Hematopoietic multipotent progenitor cell treated with erythropoietin and hydrocortisone succinate and interleukin-3 and kit ligand, for 17 days (in vitro differentiated cells): Measurements from ENCODE around the gene DYRK1A.
"Not testable (repeated sequence)": the region's sequence is repeated elsewhere in the genome, so short reads cannot be mapped to it uniquely, and the experiment has no call there.

ENCODE experiments used
- DNase-seq: peaks from one replicate; pipeline ENCODE4 v3.0.0-alpha.2; 2015; ENCODE audit warnings: low spot score

Gene DYRK1A

DNA sequence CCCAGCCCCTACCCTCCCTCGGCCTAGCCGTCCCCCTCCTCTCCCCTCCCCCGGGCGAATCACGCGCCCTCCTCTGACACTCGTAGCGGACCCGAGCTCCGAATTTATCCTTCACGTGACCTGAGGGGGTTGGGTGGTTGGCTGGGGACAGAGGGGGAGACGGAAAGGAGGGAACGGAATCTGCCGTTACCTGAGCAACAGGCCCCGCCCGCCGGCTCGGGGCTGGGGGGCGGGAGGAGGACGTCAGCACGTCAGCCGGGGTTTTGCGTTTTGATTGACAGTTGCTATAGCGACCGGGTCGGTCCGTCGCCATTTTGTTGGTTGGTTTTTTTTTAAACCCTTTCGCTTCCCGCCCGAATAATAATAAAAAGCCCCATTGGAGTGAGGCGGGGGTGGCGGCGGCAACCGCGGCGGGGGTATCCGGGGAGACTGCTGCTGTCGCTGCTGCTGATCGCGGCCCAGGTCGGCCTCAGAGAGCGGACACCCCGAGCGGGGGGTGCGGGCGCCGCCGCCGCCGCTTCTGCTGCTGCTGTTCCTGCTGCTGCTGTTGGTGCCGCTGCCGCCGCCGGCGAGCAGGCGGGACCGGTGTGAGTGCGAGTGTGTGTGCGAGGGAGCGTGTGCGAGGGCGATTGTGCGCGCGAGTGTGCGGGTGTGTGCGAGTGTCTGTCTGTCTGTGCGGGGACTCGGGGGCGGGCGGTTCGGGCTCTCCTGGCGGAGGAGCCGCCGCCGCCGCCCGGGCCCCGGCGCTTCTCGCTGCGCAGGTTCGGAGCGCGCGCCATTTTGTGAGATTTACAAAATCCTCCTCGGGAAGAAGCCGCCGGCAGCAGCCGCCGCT, at the start of gene DYRK1A:
TSS of gene DYRK1A (plus strand) at position 292 of the 835 bp plus-strand sequence. CDS start 53,602 bp downstream, outside the sequence.
- peak; percentile 99 for DNase-seq

DNA sequence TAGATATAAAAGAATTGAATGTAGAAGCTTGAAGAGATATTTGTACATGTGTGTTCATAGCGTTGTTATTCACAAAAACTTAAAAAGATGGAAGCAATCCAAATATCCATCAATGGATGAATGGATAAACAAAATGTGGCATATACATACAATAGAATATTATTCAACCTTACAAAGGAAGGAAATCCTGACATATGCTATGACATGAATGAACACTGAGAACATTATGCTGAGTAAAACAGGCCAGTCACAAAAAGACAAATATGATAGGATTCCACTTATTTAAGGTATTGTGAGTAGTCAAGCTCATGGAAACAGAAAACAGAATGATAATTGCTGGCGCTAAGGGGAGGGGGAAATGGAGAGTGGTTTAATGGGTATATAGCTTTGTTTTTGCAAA, 47.0 kb upstream of the DYRK1A start:
- DNase-seq, result no peak

DNA sequence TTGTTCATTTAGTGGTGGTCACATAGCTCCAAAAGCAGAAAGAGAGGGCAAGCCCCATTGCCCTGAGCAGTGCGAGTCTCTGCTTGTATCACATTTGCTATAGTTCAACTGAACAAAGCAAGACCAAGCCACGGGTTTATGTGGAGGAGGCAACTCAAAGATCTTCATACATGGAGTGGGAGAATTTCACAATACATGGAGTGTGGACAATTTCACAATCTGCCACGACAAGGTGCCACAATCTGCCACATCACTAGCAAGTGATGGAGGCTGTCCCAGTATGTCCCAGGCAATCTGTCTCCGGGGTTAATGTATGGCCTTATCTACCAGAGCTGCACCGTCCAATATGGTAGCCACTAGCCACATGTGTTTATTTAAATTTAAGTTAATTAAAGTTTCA, 44.5 kb upstream of the DYRK1A start:
- DNase-seq, result no peak

DNA sequence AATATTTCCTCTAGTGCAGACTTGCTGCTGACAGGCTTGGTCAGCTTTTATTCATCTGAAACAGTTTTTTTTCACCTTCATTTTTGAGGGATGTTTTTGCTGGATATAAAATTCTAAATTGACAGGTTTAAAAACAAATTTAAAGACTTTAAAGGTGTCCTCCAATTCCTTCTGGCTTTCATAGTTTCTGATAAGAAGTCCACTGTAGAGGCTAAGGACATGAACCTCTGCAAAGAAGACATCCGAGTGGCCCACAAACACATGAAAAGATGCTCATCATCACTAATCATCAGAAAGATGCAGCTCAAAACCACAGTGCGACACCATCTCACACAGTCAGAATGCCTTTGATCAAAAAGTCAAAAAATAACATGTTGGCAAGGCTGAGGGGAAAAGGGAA, 42.0 kb upstream of the DYRK1A start:
- no peak for DNase-seq

- DNase-seq, result not testable (repeated sequence)
Measured at GRCh38 chr21:37328147-37328546, 38.4 kb upstream of the DYRK1A start.

GRCh38 chr21:37331411-37331810, 35.2 kb upstream of the DYRK1A start:
- DNase-seq, result no peak

DNA sequence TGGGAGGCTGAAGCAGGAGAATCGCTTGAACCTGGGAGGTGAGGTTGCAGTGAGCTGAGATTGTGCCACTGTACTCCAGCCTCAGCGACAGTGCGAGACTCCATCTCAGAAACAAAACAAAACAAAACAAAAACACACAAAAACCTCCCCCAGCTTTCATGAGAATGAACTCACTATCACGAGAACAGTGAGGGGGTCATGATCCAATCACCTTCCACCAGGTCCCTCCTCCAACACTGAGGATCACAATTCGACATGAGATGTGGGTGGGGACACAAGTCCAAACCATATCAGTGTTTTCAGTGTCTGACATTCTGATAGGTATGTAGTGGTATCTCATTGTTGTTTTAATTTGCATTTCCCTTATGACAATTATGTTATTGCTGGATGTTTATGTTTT, 31.5 kb upstream of the DYRK1A start:
- DNase-seq, result no peak

DNA sequence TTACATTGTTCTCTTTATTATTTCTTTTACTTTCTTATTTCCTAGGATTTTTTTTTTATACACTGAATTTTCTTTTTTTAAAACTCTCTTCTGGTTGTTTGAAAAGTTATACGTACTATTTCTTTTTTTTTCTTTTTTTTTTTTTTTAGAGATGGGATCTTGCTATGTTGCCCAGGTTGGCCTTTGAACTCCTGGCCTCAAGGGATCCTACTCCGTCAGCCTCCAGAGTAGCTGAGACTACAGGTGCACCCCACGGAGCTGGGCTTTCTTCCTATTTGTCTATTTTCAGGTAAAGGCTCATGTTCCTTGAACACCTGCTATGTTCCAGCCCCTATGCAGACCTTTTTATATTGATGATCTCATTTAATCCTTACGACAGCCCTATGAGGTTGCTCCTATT, 29.4 kb upstream of the DYRK1A start:
- DNase-seq, result no peak

GRCh38 chr21:37337831-37338230, 28.7 kb upstream of the DYRK1A start:
- no peak for DNase-seq

DNA sequence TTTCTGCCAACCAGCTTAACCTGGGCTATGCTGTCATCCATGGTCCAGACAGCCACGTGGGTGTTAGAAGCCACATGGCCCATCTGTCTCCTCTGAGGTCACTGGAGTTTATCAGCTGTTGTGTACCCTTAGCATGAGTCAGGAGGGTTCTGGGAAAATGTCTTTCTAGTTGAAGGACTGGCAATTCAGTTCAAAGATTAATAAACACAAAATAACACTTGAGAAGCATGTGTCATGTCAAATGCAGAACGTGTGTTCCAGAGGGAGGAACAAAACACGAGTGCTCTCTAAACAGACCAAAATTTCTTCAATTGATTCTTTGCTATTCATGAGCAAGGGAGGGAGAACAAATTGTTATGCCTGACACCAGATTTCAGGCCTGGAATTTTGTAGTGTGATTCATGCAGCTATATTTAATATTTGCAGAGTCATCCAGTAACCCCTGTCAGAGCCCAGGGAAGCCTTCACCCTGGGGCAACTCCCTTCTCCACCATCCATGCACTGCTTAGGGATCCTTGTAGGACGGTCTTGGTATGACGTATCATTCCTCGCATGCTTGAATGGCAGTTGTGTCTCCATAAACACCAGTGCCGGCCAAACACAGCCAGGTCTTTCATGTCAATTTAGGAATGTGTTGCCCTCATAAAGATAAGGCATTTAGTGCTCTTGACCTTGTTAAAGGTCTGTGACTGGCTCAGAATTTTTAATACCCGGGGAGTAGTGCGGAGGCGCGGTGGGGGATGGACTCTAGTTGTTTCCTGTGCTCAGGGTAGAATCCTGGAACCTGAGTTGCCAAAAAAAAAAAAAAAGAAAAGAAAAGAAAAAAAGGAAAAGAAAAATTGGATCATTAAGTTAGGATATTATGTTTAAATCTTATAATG, 27.7 kb upstream of the DYRK1A start:
- DNase-seq, result no peak

- no peak for DNase-seq
Measured at GRCh38 chr21:37339552-37339939, 27.0 kb upstream of the DYRK1A start.

GRCh38 chr21:37341254-37341960, 25.2 kb upstream of the DYRK1A start:
- no peak for DNase-seq

- no peak for DNase-seq
Measured at GRCh38 chr21:37342046-37342632, 24.4 kb upstream of the DYRK1A start.

DNA sequence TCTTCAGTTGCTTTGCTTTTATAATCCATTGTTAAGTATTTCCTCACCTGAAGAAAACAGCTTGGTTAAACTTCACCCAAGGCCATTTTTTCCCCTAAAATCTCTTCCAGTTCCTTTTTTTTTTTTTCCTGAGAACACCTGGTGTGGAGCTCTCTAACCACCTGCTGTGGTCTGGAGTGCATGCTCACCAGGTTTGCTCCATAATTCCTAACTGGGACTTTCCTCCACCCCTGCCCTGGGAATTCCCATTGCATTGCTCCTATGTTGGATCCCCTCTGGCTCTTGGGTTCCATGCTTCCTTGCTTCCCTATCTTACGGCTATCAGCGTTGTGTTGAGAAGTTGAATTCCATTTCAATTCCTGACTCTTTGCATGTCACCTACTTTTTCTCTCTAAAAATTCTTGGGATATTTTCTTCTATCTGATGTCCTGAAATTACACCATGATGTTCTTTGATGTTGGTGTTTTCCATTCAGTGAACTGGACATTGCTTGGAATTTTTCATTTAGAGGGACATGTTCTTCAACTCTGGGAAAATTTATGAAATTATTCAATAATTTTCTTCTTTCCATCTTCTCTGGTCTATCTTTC, 19.6 kb upstream of the DYRK1A start:
- DNase-seq, result no peak

- no peak for DNase-seq
Measured at GRCh38 chr21:37348664-37349063, 17.9 kb upstream of the DYRK1A start.

- no peak for DNase-seq
Measured at GRCh38 chr21:37350472-37350871, 16.1 kb upstream of the DYRK1A start.

GRCh38 chr21:37356706-37357105, 9.9 kb upstream of the DYRK1A start:
- no peak for DNase-seq

DNA sequence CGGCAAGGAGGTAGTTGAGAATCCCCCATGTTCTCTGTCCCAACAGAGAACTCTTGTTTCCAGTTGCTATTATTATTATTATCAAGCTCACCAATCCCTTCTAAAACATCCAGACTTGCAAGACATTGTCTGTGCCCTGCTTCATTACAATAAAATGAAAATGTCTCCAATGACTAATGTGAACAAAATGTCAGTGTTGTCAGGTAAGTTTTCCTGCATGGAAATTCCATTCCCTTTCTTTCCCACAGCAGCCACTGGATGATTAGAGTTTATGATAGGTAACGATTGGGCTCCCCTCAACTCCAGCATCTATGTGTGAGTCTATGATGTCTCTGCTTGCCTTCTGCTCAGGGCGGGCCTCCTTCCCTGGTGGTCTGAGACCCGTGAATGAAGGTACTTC, 8.9 kb upstream of the DYRK1A start:
- no peak for DNase-seq

DNA sequence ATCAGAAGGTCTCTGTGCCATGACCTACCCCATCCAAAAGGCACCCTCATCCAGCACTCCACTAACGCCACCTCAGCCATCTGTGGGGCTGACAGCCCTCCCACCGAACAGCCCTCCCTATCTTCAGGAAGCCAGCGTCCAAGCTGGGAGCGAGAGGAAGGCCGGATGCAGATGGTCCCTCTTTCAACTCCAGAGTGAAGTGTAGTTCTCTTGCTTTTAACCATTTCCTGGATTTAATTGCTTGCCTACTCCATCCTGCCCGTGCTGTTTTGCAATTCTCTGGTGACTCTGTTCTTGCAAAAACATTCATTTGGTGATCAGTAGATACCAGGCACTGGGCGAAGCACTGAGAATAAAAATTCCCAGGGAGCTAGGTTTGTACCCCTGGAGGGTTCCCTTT, 8.2 kb upstream of the DYRK1A start:
- no peak for DNase-seq

DNA sequence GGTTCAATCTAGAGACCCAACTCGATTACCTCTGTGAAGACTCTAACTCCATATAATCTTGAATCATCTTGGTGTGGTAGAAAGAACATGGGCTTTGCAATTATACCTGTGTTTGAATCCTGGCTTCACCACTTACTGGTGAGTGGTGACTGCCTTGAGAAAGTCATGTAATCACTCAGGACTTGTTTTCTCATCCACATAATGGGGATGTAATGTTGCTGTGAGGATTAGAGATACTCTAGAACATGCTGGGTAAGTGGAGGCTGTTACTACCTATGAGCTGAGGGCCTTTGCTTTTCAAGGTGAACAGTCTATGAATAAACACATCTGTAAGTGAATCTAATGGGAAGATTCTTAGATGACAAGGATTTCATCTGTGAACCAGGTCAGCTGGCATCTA, 2.6 kb upstream of the DYRK1A start:
- peak; percentile 12 for DNase-seq

GRCh38 chr21:37364722-37365121, 1.9 kb upstream of the DYRK1A start:
- DNase-seq, result peak; percentile 30
